Lung microvascular endothelial cell (primary cell): ENCODE data around the gene GDPD4. TPM values are rescaled to one million over a fixed set of nuclear protein-coding genes. Genes with fewer than 3 reads are reported as not detected.

Experiments
- DNase-seq, 2 donors: peaks; one replicate each; pipeline versions ENCODE4 v3.0.0 to v3.0.0-alpha.2; 2010; ENCODE audit warnings: low read depth in 2 of 2
- total RNA-seq: library from RNA; depleted of rRNA; stranded (reverse); fragments of >200 nt; gene quantifications from 2 replicates; pipeline ENCODE4 v1.2.1, GENCODE V29; 2014

Gene GDPD4
- not detected in 2 replicates for total RNA-seq

- no peak for DNase-seq
Observed at GRCh38 chr11:77301510-77301909, at the start of gene GDPD4. Gene GDPD4, minus strand, starts transcription at chr11:77301686. Its CDS starts 16,549 bp downstream, at chr11:77285137.

GRCh38 chr11:77347948-77348347, 46.5 kb upstream of the GDPD4 start:
- no peak for DNase-seq

- DNase-seq: peak in 1 of 2 donors; percentile 33
Observed at GRCh38 chr11:77346906-77347603, 45.6 kb upstream of the GDPD4 start.

GRCh38 chr11:77345621-77346020, 44.1 kb upstream of the GDPD4 start:
- peak in 1 of 2 donors; percentile 4 for DNase-seq

GRCh38 chr11:77340501-77340900, 39.0 kb upstream of the GDPD4 start:
- DNase-seq: no peak

- no peak for DNase-seq
Observed at GRCh38 chr11:77332259-77332658, 30.8 kb upstream of the GDPD4 start.

- no peak for DNase-seq
Observed at GRCh38 chr11:77325159-77325558, 23.7 kb upstream of the GDPD4 start.

GRCh38 chr11:77324508-77324907, 23.0 kb upstream of the GDPD4 start:
- DNase-seq: no peak

- DNase-seq: peak in 1 of 2 donors; percentile 41
Observed at GRCh38 chr11:77322926-77323590, 21.6 kb upstream of the GDPD4 start.

- peak in 1 of 2 donors; percentile 45 for DNase-seq
Observed at GRCh38 chr11:77322506-77322905, 21.0 kb upstream of the GDPD4 start.

GRCh38 chr11:77320351-77320750, 18.9 kb upstream of the GDPD4 start:
- DNase-seq: no peak

GRCh38 chr11:77318600-77318999, 17.1 kb upstream of the GDPD4 start:
- no peak for DNase-seq

GRCh38 chr11:77316733-77317342, 15.4 kb upstream of the GDPD4 start:
- DNase-seq: no peak

GRCh38 chr11:77312107-77312506, 10.6 kb upstream of the GDPD4 start:
- no peak for DNase-seq

GRCh38 chr11:77311701-77312100, 10.2 kb upstream of the GDPD4 start:
- DNase-seq: no peak

- DNase-seq: no peak
Observed at GRCh38 chr11:77310721-77311120, 9.2 kb upstream of the GDPD4 start.

- DNase-seq: peak; percentile 1 to 79
Observed at GRCh38 chr11:77309401-77310085, 8.1 kb upstream of the GDPD4 start.

GRCh38 chr11:77308838-77309237, 7.4 kb upstream of the GDPD4 start:
- DNase-seq: no peak

- DNase-seq: no peak
Observed at GRCh38 chr11:77303328-77303727, 1.8 kb upstream of the GDPD4 start.

- no peak for DNase-seq
Observed at GRCh38 chr11:77302752-77303151, 1.3 kb upstream of the GDPD4 start.

- DNase-seq: no peak
Observed at GRCh38 chr11:77300695-77301094, 791 bp downstream of the GDPD4 start.

GRCh38 chr11:77300028-77300427, 1.5 kb downstream of the GDPD4 start:
- peak; percentile 2 to 12 for DNase-seq
